GM20000 (cell line): ENCODE measurements around the gene PARD6B.
A peak's percentile ranks its signal among the peaks of the same experiment; 100 is the strongest.

ENCODE experiments used
- DNase-seq: peaks from one replicate; pipeline ENCODE4 v3.0.0; 2012; ENCODE audit warnings: low spot score
- CTCF ChIP-seq: IDR thresholded peaks from 2 replicates; pipeline ENCODE4 v1.5.1; 2012; ENCODE audit warnings: mild to moderate bottlenecking, control low read depth; ENCODE audit errors: extremely low read depth, missing control alignments

PARD6B gene

GRCh38 chr20:50731055-50731929, at the start of gene PARD6B:
TSS of gene PARD6B (plus strand) at chr20:50731580. CDS start at chr20:50731787, 207 bp downstream.
- TF ChIP-seq CTCF = no peak
- DNase-seq = peak; percentile 100

DNA sequence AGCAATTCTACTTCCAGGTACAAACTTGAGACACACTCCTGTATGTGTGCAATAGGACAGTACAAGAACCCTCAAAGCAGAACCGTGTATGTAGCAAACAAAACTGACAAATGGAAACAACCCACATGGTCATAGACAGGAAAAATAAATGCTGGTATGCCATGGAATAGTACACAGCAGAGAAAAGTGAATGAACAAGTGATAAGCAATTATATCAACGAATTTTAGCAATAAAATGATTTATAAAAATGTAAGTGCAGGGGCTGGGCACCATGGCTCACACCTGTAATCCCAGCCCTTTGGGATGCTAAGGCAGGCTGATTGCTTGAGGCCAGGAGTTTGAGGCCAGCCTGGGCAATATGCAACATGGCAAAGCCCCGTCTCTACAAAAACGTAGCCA, 49.3 kb upstream of the PARD6B start:
- TF ChIP-seq CTCF = no peak

GRCh38 chr20:50682947-50683530, 48.3 kb upstream of the PARD6B start:
- DNase-seq = no peak
- TF ChIP-seq CTCF = no peak

More for the DNA sequence above, 49.3 kb upstream of the PARD6B start:
- DNase-seq = no peak

DNA sequence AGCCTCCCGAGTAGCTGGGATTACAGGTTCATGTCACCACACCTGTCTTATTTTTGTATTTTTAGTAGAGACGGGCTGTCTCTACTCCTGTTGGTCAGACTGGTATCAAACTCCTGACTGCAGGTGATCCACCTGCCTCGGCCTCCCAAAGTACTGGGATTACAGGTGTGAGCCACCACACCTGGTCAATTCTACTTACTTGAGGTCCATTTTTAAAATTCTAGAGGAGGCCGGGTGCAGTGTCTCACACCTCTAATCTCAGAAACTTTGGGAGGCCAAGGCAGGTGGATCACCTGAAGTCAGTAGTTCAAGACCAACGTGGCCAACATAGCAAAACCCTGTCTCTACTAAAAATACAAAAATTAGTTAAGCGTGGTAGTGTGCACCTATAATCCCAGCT, 47.8 kb upstream of the PARD6B start:
- TF ChIP-seq CTCF = no peak
- DNase-seq = no peak

GRCh38 chr20:50686821-50687220, 44.6 kb upstream of the PARD6B start:
- DNase-seq = no peak
- TF ChIP-seq CTCF = no peak

DNA sequence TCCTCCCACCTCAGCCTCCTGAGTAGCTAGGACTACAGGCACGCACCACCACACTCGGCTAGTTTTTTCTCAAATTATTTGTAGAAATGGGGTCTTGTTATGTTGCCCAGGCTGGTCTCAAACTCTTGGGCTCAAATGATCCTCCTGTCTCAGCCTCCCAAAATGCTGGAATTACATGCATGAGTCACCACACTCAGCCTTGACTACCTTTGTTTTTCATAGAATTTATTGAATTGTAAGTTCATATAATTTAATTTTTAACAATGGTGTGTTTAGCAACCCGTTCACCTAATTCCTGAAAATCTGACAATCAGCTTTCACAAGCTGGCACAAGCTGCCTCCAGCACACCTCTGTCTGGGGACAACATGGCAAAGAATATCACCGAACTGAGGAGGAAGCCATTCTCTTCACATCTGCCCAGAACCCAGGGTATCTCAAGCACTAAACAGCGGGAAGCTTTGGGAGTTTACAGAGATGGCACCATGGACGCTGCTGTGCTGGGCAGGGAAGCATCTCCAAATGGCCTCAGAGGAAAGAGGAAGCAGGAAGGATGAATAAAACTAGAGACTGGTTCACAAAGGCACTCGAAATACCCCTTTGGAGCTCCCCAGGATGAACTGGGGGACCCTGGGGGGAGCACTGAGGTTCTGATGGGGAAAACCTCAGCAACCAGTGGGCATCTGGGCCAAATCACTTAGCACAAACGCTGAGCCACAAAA, 43.0 kb upstream of the PARD6B start:
- DNase-seq = no peak
- TF ChIP-seq CTCF = no peak
